ENCODE data around the gene TMEM267. TPM values are rescaled to one million over a fixed set of nuclear protein-coding genes. Genes with fewer than 3 reads are reported as not detected.
"Not testable (repeated sequence)": the region's sequence is repeated elsewhere in the genome, so short reads cannot be mapped to it uniquely, and the experiment has no call there.

TMEM267 gene
- total RNA-seq, 1 donor, result 17.4 TPM

DNA sequence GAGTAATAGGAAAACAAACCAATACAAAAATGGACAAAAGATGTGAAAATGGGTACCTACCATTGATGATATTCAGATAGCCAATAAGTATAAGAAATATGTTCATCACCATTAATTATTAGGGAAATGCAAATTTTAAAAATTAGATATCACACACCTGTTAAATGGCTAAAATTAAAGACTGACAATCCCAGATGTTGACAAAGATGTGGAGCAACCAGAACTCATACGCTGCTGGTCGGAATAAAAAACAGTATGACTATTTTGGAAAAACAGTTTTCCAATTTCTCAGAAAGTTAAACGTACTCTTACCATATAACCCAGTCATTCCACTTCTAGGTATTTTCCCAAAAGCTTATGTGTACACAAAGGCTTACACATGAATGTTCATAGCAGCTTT lies 27.1 kb downstream of the TMEM267 start:
- Histone ChIP-seq H3K4me2 (ENCODE audit: insufficient read depth, low read length) (no peak overlapping the region), H3K4me3 (ENCODE audit: insufficient read depth, low read length) (no peak overlapping the region), H3K27ac (ENCODE audit: low read depth, low read length) (no peak overlapping the region), H3K9me3 (ENCODE audit: low read depth, low read length) (no peaks in the 10 kb centered on the region), H3K79me2 (ENCODE audit: insufficient read depth, low read length) (peaks cover 15% of the 10 kb centered on the region), H3K4me1 (ENCODE audit: insufficient read depth, low read length) (no peaks in the 10 kb centered on the region), H4K20me1 (ENCODE audit: insufficient read depth, low read length) (no peaks in the 10 kb centered on the region), H3K27me3 (ENCODE audit: insufficient read depth, low read length) (no peaks in the 10 kb centered on the region), H3K36me3 (ENCODE audit: insufficient read depth, low read length) (peaks cover 6% of the 10 kb centered on the region), H2AFZ (ENCODE audit: low read length) (no peak overlapping the region)
- no peak for DNase-seq (ENCODE audit: insufficient read length, low spot score, missing footprints)
- TF ChIP-seq, protein P1, sequence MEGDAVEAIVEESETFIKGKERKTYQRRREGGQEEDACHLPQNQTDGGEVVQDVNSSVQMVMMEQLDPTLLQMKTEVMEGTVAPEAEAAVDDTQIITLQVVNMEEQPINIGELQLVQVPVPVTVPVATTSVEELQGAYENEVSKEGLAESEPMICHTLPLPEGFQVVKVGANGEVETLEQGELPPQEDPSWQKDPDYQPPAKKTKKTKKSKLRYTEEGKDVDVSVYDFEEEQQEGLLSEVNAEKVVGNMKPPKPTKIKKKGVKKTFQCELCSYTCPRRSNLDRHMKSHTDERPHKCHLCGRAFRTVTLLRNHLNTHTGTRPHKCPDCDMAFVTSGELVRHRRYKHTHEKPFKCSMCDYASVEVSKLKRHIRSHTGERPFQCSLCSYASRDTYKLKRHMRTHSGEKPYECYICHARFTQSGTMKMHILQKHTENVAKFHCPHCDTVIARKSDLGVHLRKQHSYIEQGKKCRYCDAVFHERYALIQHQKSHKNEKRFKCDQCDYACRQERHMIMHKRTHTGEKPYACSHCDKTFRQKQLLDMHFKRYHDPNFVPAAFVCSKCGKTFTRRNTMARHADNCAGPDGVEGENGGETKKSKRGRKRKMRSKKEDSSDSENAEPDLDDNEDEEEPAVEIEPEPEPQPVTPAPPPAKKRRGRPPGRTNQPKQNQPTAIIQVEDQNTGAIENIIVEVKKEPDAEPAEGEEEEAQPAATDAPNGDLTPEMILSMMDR (IDR thresholded peaks at IDR 0.05; ENCODE audit: extremely low read depth, low read depth, low read length), result no peak

DNA sequence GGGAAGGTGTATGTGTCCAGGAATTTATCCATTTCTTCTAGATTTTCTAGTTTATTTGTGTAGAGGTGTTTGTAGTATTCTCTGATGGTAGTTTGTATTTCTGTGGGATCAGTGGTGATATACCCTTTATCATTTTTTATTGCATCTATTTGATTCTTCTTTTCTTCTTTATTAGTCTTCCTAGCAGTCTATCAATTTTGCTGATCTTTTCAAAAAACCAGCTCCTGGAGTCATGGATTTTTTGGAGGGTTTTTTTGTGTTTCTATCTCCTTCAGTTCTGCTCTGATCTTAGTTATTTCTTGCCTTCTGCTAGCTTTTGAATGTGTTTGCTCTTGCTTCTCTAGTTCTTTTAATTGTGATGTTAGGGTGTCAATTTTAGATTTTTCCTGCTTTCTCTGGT lies 42.1 kb downstream of the TMEM267 start:
- H3K27ac ChIP-seq (ENCODE audit: low read depth, low read length); H3K36me3 ChIP-seq (ENCODE audit: insufficient read depth, low read length); H3K27me3 ChIP-seq (ENCODE audit: insufficient read depth, low read length); DNase-seq (ENCODE audit: insufficient read length, low spot score, missing footprints); H3K4me3 ChIP-seq (ENCODE audit: insufficient read depth, low read length); H3K4me2 ChIP-seq (ENCODE audit: insufficient read depth, low read length); H3K4me1 ChIP-seq (ENCODE audit: insufficient read depth, low read length); H3K9me3 ChIP-seq (ENCODE audit: low read depth, low read length); H4K20me1 ChIP-seq (ENCODE audit: insufficient read depth, low read length); H2AFZ ChIP-seq (ENCODE audit: low read length); H3K79me2 ChIP-seq (ENCODE audit: insufficient read depth, low read length): not testable (repeated sequence)

DNA sequence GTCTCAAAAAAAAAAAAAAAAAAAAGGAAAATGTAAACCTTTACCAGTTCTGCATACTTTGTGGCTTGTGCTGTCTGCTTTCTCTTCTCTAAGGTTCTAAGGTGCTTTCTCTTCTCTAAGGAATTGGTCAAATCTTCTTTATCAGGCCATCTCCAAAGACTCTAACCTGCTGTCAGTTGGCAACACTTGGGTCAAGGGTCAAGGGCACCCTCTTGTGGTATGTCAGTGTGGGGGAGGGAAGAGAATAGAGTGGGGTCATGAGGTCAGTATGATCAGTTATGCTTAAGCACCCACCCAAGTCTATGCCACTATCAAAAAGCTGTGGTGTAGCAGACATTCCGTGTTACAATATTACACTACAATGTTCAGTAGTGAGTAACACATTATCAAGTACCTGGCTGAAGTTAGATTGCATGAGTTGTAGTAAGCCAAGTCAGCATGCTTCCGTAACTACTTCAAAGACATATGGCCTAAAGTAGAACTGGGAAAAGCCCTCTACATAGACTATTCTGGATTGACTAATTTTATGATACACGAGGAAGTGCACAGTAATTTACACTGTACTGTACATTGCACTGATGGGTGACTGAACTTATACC lies 46.5 kb downstream of the TMEM267 start:
- no peak for DNase-seq (ENCODE audit: insufficient read length, low spot score, missing footprints)
- no peaks in the 10 kb centered on the region for H3K9me3 ChIP-seq (ENCODE audit: low read depth, low read length)
- no peak overlapping the region for H2AFZ ChIP-seq (ENCODE audit: low read length)

DNA sequence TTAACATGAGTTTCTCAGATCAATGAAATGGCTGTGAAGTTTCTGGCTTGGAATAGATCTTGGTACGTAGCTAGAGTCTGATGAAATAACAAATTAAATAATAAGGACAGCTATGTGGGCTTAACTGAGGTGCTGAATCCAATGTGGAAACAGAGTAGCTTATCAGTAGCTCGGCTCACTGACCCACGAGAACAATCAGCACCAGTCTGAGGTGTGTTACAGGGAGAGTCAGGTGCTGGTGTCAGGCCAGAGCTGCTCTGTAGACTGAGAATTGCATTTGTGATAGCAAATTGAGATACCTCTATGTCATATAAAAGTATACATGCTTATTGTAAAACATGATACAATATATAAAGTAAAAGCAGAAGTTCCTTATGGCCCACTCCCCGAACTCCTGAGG lies 50.3 kb downstream of the TMEM267 start:
- DNase-seq (ENCODE audit: insufficient read length, low spot score, missing footprints), result no peak
- TF ChIP-seq, protein P1 (IDR thresholded peaks at IDR 0.05; ENCODE audit: extremely low read depth, low read depth, low read length), result no peak

More for the DNA sequence above, 46.5 kb downstream of the TMEM267 start:
- H4K20me1 ChIP-seq (ENCODE audit: insufficient read depth, low read length), result no peaks in the 10 kb centered on the region
- H3K4me3 ChIP-seq (ENCODE audit: insufficient read depth, low read length), result no peak overlapping the region
- TF ChIP-seq, protein P1 (IDR thresholded peaks at IDR 0.05; ENCODE audit: extremely low read depth, low read depth, low read length), result no peak
- H3K27me3 ChIP-seq (ENCODE audit: insufficient read depth, low read length), result no peaks in the 10 kb centered on the region
- no peaks in the 10 kb centered on the region for H3K79me2 ChIP-seq (ENCODE audit: insufficient read depth, low read length)
- no peak overlapping the region for H3K27ac ChIP-seq (ENCODE audit: low read depth, low read length)
- no peaks in the 10 kb centered on the region for H3K36me3 ChIP-seq (ENCODE audit: insufficient read depth, low read length)
- H3K4me1 ChIP-seq (ENCODE audit: insufficient read depth, low read length), result peaks cover 11% of the 10 kb centered on the region
- no peak overlapping the region for H3K4me2 ChIP-seq (ENCODE audit: insufficient read depth, low read length)

More for the DNA sequence above, 50.3 kb downstream of the TMEM267 start:
- no peaks in the 10 kb centered on the region for H3K9me3 ChIP-seq (ENCODE audit: low read depth, low read length)
- no peak overlapping the region for H3K27ac ChIP-seq (ENCODE audit: low read depth, low read length)
- no peak overlapping the region for H3K4me3 ChIP-seq (ENCODE audit: insufficient read depth, low read length)
- no peaks in the 10 kb centered on the region for H3K36me3 ChIP-seq (ENCODE audit: insufficient read depth, low read length)
- no peak overlapping the region for H3K4me2 ChIP-seq (ENCODE audit: insufficient read depth, low read length)
- no peaks in the 10 kb centered on the region for H3K27me3 ChIP-seq (ENCODE audit: insufficient read depth, low read length)
- no peaks in the 10 kb centered on the region for H4K20me1 ChIP-seq (ENCODE audit: insufficient read depth, low read length)
- H2AFZ ChIP-seq (ENCODE audit: low read length), result no peak overlapping the region
- peaks cover 14% of the 10 kb centered on the region for H3K4me1 ChIP-seq (ENCODE audit: insufficient read depth, low read length)
- H3K79me2 ChIP-seq (ENCODE audit: insufficient read depth, low read length), result no peaks in the 10 kb centered on the region
